ENCODE measurements around the gene SKIDA1.

The SKIDA1 gene

GRCh38 chr10:21499701-21500577 is 25.5 kb downstream of the SKIDA1 start:
- DNase-seq: peak; percentile 78

- no peak for DNase-seq
Observed at GRCh38 chr10:21498986-21499385, 26.5 kb downstream of the SKIDA1 start.

GRCh38 chr10:21498377-21498776 is 27.1 kb downstream of the SKIDA1 start:
- DNase-seq: no peak

- DNase-seq: peak; percentile 96
Observed at GRCh38 chr10:21497177-21497807, 28.2 kb downstream of the SKIDA1 start.

GRCh38 chr10:21496343-21497176 is 28.9 kb downstream of the SKIDA1 start:
- peak; percentile 80 for DNase-seq

- DNase-seq: peak; percentile 95
Observed at GRCh38 chr10:21495752-21496342, 29.6 kb downstream of the SKIDA1 start.

- no peak for DNase-seq
Observed at GRCh38 chr10:21495002-21495751, 30.3 kb downstream of the SKIDA1 start.

- DNase-seq: peak; percentile 76
Observed at GRCh38 chr10:21494191-21495001, 31.1 kb downstream of the SKIDA1 start.

- no peak for DNase-seq
Observed at GRCh38 chr10:21493784-21494183, 31.7 kb downstream of the SKIDA1 start.

- DNase-seq: no peak
Observed at GRCh38 chr10:21492421-21492820, 33.1 kb downstream of the SKIDA1 start.

- no peak for DNase-seq
Observed at GRCh38 chr10:21490711-21491105, 34.8 kb downstream of the SKIDA1 start.

GRCh38 chr10:21490028-21490710 is 35.3 kb downstream of the SKIDA1 start:
- DNase-seq: no peak

- no peak for DNase-seq
Observed at GRCh38 chr10:21488957-21489446, 36.5 kb downstream of the SKIDA1 start.

GRCh38 chr10:21488246-21488956 is 37.1 kb downstream of the SKIDA1 start:
- no peak for DNase-seq

- no peak for DNase-seq
Observed at GRCh38 chr10:21487416-21488180, 37.9 kb downstream of the SKIDA1 start.

GRCh38 chr10:21482821-21483220 is 42.7 kb downstream of the SKIDA1 start:
- DNase-seq: no peak

- DNase-seq: no peak
Observed at GRCh38 chr10:21481407-21481806, 44.1 kb downstream of the SKIDA1 start.

GRCh38 chr10:21479570-21480315 is 45.7 kb downstream of the SKIDA1 start:
- DNase-seq: no peak

Data from right forelimb (tissue), 1 donor.